ENCODE results near the gene PHACTR2.

The PHACTR2 gene

GRCh38 chr6:143685653-143686052 lies 7.9 kb downstream of the PHACTR2 start:
- no peak for TF ChIP-seq CTCF (IDR thresholded peaks at IDR 0.05; ENCODE audit: control insufficient read depth, insufficient read depth, low read depth, low read length, missing control alignments)
- DNase-seq (ENCODE audit: low read depth), result no peak
- H3K4me3 ChIP-seq (ENCODE audit: control insufficient read depth, low read depth, low read length), result no peak overlapping the region

- no peak for TF ChIP-seq CTCF (IDR thresholded peaks at IDR 0.05; ENCODE audit: control insufficient read depth, insufficient read depth, low read depth, low read length, missing control alignments)
- no peak overlapping the region for H3K4me3 ChIP-seq (ENCODE audit: control insufficient read depth, low read depth, low read length)
- no peak for DNase-seq (ENCODE audit: low read depth)
These were observed 9.8 kb downstream of the PHACTR2 start for GRCh38 chr6:143687591-143687990.

- TF ChIP-seq CTCF (IDR thresholded peaks at IDR 0.05; ENCODE audit: control insufficient read depth, insufficient read depth, low read depth, low read length, missing control alignments), result no peak
- no peak for DNase-seq (ENCODE audit: low read depth)
- no peak overlapping the region for H3K4me3 ChIP-seq (ENCODE audit: control insufficient read depth, low read depth, low read length)
These were observed 10.9 kb downstream of the PHACTR2 start for GRCh38 chr6:143688681-143689080.

- H3K4me3 ChIP-seq (ENCODE audit: control insufficient read depth, low read depth, low read length), result no peak overlapping the region
- TF ChIP-seq CTCF (IDR thresholded peaks at IDR 0.05; ENCODE audit: control insufficient read depth, insufficient read depth, low read depth, low read length, missing control alignments), result no peak
- no peak for DNase-seq (ENCODE audit: low read depth)
These were observed 12.1 kb downstream of the PHACTR2 start for GRCh38 chr6:143689852-143690251.

- TF ChIP-seq CTCF (IDR thresholded peaks at IDR 0.05; ENCODE audit: control insufficient read depth, insufficient read depth, low read depth, low read length, missing control alignments), result no peak
- no peak for DNase-seq (ENCODE audit: low read depth)
- no peak overlapping the region for H3K4me3 ChIP-seq (ENCODE audit: control insufficient read depth, low read depth, low read length)
These were observed 13.4 kb downstream of the PHACTR2 start for GRCh38 chr6:143691155-143691554.

GRCh38 chr6:143691900-143692636 lies 14.3 kb downstream of the PHACTR2 start:
- TF ChIP-seq CTCF (IDR thresholded peaks at IDR 0.05; ENCODE audit: control insufficient read depth, insufficient read depth, low read depth, low read length, missing control alignments), result no peak
- no peak for DNase-seq (ENCODE audit: low read depth)
- no peak overlapping the region for H3K4me3 ChIP-seq (ENCODE audit: control insufficient read depth, low read depth, low read length)
